NCI-H82 treated with DMSO at 0.1 percent for 48 hours (cell line): Measurements from ENCODE around the gene PCSK5.
"Not testable (repeated sequence)": the region's sequence is repeated elsewhere in the genome, so short reads cannot be mapped to it uniquely, and the experiment has no call there.

Source experiments
- DNase-seq: peaks from one replicate; lab custom pipeline; 2025; ENCODE audit not compliant: unreplicated experiment; lab: John Stamatoyannopoulos, UW

Gene PCSK5

DNA sequence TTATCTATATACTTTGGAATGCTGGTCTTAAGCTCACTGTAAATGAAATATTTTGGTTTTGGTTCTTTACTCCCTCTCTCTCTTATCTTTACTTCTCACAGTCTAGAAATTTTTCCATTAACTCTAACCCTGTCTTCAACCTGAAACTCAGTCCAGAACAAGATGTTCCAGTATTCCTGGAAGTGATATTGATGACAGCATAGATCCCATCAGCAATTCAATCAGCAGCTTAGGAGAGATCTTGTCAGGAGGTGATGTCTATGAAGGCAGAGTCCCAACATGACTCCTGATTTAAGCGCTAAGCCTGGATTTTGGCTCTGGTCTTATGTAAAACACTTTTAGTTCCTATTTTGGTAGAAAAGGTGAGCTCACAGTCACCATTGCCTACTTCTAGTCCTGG lies 451.1 kb downstream of the PCSK5 start:
- DNase-seq: no peak

DNA sequence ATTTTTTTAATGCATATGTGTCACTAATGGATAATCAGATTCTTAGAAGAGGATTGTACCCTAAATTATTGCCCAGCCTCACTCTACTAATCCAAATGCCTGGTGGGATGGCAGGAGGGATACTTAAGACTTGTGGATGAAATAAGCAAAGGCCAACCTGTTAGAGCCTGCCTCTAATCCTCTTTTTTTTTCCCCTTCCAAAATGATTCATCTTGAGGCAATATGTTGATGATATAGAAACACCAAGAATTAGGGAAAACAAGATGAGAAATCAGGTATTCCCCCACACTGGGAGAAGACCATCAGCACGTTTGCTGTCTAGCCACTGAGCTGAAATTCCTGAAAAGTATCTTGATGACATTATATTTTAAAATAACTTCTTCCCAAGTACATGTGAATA lies 451.7 kb downstream of the PCSK5 start:
- DNase-seq: no peak

DNA sequence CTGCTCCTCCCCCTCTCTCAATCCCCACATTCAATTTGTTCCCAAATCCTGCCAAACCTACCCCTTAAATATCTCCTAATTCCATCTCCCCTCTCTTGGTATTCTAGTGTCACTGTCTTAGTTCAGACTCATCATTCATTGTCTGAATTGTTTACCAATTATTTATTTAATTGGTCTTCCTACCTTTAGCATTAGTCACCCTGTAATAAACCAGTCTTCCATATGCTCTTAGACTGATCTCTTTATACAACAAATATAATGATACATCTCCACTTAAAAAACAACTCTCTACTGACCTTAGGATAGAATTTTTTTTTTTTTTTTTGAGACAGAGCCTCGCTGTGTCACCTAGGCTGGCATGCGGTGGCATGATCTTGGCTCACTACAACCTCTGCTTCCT lies 452.4 kb downstream of the PCSK5 start:
- DNase-seq: no peak

DNA sequence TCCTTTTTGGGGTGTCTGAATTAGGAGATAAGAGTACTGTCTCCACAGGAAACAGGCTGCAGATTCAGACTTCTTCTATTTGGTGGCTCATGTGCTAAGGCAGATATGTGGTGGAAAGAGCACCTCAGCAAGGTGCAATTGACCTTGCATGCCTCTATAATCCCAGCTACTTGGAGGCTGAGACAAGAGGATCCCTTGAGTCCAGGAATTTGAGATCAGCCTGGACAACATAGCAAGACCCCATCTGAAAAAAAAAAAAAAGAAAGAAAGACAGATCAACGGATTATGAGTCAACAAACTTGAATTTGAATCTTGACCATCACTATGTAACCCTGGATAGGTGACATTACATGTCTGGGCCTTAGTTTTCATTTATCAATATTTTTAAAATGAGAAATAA lies 459.4 kb downstream of the PCSK5 start:
- no peak for DNase-seq

DNA sequence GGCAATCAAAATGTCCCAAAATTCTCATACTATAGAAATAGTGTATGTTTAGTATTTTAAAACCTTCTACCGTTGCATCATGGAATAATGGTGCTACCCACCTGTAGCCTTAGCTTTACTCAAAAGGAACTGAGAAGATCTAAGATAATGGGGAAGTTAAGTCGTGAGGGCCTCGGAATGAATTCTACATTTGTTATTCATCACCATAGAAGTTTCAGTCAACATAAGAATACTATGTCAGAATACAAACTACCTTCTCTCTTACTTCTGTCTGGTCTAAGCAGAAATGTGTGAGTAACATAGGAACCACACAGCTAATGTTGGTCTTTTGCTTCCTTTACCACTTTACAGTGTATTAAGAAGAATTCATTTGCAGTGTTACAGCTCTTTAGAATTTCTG lies 460.5 kb downstream of the PCSK5 start:
- no peak for DNase-seq

DNA sequence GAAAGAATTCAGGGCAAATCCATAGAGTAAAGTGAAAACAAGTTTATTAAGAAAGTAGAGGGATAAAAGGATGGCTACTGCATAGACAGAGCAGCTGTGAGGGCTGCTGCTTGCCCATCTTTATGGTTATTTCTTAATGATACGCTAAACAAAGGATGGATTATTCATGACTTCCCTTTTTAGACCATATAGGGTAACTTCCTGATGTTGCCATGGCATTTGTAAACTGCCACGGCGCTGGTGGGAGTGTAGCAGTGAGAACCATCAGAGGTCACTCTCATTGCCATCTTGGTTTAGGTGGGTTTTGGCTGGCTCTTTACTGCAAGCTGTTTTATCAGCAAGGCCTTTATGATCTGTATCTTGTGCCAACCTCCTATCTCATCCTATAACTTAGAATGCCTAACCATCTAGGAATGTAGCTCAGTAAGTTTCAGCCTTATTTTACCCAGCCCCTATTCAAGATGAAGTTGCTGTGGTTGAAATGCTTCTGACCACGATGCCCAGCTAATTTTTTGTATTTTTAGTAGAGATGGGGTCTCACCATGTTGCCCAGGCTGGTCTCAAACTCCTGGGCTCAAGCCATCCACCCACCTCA lies 461.6 kb downstream of the PCSK5 start:
- DNase-seq: no peak

DNA sequence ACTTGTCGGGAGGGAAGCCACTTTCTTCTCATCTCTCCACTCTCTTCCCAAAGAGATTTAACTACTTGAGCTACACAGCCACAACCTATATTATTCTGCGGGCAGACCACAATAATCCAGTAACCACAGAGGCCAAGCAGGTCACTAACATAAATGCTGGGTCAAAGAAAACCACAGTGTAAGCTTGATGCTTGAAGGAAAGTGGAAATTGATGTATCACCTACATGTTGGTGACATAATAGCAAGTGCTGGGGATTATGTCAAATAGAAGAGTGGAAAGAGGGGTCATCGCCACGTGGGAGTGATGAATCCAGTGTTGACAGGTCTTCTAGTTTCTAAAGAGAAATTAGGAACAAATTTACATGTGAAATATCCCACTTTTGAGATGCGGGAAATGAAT lies 462.8 kb downstream of the PCSK5 start:
- DNase-seq: no peak

DNA sequence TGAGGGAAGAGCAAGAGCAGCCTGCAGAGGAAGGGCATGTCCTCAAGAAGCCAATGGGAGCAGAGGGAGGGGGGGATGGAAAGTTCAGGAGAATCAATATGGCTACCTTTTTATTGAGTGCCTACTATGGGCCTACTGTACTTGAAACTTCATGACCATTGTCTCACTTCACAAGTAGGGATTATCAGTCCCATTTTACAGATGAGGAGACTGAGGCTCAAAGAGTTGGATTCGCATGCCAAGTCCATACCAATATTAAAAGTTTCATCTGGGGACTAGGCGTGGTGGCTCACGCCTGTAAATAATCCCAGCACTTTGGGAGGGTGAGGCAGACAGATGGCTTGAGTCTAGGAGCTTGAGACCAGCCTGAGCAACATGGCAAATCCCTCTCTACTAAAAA lies 463.7 kb downstream of the PCSK5 start:
- no peak for DNase-seq

DNA sequence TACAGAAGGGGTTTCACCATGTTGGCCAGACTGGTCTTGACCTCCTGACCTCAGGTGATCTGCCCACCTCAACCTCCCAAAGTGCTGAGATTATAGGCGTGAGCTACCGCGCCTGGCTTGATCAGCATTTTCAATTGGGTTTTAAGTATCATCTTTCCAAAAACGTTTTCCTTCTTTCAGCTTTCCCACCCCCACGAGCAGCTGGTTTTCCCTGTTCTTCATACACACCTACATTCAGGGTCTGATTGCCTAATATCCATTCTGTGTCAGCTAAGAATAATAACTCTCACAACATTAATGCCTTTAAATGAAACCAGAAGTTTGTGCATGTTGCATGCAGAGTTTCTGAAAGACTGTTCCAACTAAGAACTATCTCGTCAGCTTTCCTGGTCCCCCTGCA lies 465.4 kb downstream of the PCSK5 start:
- no peak for DNase-seq

DNA sequence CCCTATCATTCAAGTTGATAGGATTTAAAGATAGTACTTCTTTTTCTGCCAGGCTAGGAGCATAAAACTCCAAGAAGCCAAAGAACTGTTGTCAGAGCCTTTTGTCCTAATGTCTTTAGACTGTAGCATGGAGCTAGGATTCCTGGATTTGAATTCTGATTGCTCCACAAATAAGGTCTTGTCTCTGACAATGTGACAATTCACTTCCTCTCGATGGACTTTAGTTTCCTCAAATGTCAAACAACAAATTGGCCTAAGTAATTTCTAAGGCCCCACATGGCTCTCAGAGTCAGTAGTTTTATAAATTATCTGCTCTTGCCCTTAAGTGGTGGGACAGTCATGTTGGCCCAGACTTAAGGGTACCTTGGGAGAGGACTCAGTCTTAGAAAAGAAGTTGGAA lies 467.1 kb downstream of the PCSK5 start:
- DNase-seq: no peak

DNA sequence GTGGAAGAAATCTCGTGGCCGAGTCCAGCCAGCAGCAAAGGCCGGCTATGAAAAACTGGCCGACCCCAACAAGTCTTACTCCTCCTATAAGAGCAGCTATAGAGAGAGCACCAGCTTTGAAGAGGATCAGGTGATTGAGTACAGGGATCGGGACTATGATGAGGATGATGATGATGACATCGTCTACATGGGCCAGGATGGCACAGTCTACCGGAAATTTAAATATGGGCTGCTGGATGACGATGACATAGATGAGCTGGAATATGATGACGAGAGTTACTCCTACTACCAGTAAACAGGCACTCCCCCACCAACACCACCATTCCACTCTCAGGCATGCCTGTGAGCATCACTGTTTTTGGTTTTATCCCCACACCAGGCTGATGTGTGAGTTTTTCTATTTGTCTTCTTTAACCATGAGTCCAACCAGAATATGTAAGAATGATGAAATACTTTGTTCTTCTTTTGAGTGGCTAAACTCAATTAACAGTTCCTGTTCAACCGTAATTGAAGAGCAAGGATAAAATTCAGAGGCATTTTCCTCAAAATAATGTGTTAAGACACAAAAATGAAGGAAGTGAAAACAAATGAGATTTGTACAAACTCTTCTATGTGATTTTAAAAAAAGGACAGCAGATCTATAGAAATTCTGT lies 468.3 kb downstream of the PCSK5 start:
- DNase-seq: no peak

DNA sequence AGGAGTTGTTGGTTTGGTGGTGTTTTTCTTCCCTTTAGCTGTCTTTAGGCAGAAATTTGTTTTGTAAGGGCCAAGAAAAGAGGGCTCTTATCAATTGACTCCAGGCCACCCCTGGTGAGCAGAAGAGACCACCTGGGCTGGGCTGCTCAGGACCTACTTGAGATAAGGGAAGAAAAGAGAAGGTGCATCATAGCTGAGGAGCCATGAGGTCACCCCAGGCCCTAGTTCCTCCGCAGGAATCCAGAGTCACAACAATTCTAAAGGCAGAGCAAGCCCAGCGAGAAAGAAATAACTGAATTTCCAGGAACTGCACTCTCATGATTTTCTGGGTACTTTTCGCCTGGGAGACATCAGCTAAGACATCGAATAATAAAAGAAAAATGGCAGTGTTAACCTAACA lies 468.9 kb downstream of the PCSK5 start:
- no peak for DNase-seq

DNA sequence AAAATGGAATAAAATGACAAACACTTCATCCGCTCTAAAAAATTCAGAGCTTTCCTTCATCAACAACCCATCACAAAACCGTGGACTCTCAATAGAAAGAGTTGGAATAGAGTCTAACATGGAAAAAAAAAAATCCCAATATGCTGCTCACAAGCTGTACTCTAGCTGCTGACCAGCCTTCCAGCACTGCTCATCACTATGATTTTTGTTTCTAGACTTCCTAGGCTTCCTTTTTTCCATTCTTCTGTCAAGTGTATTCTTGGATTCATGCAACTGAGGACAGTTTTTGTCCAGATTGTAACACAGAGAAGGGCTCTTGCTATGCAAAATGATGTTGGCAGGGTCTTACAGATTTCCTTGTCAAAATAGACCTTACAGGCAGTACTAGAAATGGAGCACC lies 469.3 kb downstream of the PCSK5 start:
- no peak for DNase-seq

DNA sequence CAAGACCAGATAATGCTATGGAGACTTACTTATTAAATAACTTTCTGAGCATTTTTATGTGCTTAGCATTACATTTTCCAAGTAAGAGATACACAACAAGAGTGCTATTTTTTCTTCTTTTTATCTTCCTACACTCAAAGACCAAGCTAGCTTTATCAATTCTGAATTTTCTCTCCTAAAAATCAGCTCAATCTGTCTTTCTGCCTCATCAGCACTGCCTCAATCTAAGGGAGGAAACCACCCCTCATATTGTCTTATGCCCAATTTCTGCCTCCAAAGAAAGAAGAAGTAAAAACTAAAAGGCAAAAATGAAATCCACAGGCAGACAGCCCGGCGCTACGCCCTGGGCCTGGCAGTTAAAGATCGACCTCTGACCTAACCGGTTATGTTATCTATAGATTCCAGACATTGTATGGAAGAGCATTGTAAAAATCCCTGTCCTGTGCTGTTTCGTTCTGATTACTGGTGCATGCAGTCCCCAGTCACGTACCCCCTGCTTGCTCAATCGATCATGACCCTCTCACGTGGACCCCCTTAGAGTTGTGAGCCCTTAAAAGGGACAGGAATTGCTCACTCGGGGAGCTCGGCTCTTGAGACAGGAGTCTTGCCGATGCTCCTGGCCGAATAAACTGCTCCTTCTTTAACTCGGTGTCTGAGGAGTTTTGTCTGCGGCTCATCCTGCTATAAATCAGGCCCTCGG lies 472.0 kb downstream of the PCSK5 start:
- DNase-seq: not testable (repeated sequence)

DNA sequence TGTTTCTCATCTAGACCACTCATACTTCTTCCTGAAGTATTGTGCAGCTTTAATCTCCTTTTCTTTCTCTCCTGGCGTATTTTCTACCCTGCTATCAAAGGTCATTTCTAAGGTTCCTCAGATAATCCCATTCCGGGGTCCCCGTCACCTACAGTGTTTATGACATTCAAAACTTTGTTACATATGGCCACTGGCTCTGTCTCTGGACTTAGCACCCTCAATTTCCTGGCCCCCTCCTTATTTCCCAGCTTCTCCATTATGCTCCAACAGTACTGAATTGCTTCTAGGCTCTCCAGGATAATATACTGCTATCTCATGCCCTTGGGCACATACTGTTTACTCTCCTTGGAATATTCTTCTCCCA lies 472.5 kb downstream of the PCSK5 start:
- DNase-seq: no peak

DNA sequence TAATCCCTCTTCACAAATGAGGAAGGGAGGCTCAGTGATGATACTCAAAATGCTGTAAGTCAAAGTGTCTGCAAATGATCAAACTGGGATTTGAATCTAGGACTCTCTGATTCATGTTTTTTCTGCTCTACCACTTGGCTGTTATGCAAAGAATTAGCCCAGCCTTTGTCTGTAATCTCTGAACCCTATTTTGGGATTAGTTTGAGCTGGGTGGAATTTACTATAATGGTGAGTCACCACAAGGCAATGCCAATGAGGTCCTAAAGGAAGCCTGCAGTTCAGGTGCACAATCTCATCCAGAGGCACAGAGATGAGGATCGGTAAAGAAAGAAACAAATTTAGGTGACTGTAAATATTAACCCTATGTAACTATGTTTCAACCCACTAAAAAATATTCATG lies 474.6 kb downstream of the PCSK5 start:
- DNase-seq: peak; percentile 65

DNA sequence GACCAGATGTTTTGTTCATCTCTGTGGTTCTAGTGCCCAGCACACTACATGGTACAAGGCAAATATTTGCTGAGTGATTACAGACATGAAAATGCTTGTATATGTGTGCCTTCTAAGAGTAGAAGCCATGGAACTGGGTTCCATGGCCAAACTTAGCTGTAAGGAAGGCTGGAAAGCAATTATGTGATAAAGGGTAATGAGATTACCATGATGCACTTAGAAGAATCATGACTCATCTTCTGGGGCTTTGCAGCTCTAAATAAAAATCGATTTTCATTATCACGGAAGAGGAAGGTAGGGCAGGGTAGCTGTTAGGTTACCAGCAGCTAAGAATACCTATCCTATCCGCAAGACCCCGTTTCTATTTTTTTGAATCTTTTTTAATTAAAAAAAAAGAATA lies 475.8 kb downstream of the PCSK5 start:
- DNase-seq: peak; percentile 88

DNA sequence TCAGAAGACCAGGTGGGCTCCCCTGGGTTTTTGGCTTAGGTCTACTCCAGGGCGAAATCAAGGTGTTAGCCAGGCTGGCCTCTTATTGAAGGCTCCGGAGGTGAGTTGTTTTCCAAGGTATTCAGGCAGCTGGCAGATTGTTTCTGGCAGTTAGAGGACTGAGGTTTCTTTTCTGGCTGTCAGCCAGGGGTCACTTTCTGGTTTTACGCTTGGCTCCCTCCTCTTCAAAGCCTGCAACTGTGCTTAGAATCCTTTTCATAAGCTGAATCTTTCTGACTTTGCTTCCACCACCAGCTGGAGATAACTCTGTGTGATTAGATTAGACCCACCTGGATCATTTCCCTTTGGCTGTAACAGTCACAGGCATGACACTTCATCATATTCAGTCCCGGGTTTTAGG lies 479.1 kb downstream of the PCSK5 start:
- peak; percentile 93 for DNase-seq

DNA sequence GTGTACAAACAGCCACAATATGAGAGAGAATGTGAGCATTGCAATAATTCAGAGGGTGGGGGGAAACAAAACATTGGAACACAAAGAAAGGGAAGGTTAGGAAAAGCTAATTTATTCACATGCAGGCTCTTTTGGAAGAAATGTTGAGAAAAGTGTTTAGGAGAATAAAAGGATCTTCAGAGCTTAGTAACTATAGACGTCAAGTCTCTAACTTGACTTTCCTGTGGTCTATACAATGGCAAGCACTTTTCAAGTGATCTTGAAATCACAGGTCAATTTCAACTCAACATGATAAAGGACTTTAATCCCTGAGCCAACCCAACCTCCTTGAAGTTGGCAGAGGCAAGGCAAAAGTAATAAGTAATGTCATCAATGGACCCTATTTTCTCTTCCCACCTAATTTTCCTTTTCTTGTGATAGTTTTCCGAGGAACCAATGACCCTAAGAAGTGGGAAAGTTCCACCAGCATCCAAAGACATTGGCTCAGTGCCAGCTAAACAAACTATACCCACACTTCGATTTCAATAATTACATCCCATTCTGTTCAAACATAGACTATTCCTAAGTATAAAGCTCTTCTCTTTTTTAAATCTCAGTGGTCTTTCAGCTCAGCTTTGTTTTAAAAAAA lies 480.0 kb downstream of the PCSK5 start:
- no peak for DNase-seq

DNA sequence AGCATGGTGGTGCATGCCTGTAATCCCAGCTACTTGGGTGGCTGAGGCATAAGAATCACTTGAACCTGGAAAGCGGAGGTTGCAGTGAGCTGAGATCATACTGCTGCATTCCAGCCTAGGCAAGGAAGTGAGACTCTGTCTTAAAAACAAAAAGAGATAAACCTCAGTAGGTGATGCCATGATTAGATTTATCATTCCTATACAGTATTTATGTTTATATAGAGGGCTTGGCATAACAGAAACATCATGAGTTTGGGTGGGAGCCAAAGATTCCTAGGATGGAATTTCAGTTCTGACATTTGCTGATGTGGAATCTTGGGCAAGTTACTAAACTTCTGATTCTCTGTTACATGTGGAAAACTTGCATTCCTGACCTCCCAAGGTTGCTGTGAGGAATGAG lies 481.4 kb downstream of the PCSK5 start:
- DNase-seq: no peak

DNA sequence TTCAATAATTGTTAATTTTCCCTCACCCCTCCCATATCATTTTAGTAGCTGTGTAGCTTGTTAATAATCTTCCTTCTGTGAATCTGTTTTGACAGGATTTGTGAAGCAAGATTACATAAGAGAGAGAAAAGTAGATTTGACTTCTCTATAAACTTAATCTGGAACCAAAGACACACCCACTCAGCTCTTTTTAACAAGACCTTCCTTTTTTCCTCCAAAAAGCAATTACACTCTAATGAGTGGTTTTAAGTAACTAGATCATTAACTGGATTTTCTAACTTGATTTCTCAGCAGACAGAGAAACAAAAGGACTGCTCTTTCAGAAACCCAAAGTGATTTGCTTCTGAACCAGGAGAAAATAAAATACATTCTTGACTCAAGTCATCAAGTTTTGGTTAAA lies 481.9 kb downstream of the PCSK5 start:
- no peak for DNase-seq

DNA sequence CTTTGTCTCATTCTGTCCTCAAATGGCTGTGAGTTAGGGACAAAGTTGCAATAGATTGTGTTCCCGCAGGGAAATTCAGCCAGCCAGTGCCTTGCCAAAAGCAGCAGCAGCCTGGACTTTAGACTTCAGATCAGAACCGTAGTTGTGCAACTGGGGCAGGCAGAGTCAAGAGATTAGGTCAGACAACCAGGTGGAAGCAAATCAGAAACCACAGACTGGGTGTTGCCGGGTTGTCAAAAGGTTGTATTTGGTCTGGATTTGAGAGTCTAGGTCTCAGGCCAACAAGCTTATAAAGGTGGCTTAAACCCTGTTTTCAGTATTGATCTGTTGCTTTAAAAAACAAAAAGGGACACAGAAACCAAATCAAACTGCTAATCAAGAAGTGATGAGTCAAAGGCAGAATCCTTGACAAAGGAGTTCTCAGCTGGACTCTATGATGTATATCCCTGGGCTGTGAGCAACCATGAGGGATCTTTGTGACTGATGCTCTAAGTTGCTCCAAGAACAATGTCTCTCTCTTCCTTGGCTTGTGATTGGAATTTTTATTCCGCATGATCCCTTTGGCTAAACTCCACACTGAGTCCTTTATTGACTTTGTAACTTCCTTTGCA lies 482.8 kb downstream of the PCSK5 start:
- DNase-seq: no peak
